ENCODE data around the gene ARID3C.

The ARID3C gene

GRCh38 chr9:34577400-34578240 lies 51.2 kb downstream of the ARID3C start:
- DNase-seq (ENCODE audit: low read depth in 3 of 3, low spot score in 1 of 3), result no peak

- DNase-seq (ENCODE audit: low read depth in 3 of 3, low spot score in 1 of 3), result no peak
Observed at GRCh38 chr9:34576597-34577399, 52.1 kb downstream of the ARID3C start.

GRCh38 chr9:34575862-34576596 lies 52.8 kb downstream of the ARID3C start:
- DNase-seq (ENCODE audit: low read depth in 3 of 3, low spot score in 1 of 3), result no peak

- no peak for DNase-seq (ENCODE audit: low read depth in 3 of 3, low spot score in 1 of 3)
Observed at GRCh38 chr9:34575241-34575640, 53.6 kb downstream of the ARID3C start.

- DNase-seq (ENCODE audit: low read depth in 3 of 3, low spot score in 1 of 3), result no peak
Observed at GRCh38 chr9:34574571-34574970, 54.3 kb downstream of the ARID3C start.

- DNase-seq (ENCODE audit: low read depth in 3 of 3, low spot score in 1 of 3), result no peak
Observed at GRCh38 chr9:34573599-34574325, 55.1 kb downstream of the ARID3C start.

GRCh38 chr9:34572628-34573027 lies 56.2 kb downstream of the ARID3C start:
- DNase-seq (ENCODE audit: low read depth in 3 of 3, low spot score in 1 of 3), result no peak

- DNase-seq (ENCODE audit: low read depth in 3 of 3, low spot score in 1 of 3), result no peak
Observed at GRCh38 chr9:34572092-34572491, 56.8 kb downstream of the ARID3C start.

- DNase-seq (ENCODE audit: low read depth in 3 of 3, low spot score in 1 of 3), result no peak
Observed at GRCh38 chr9:34571481-34571810, 57.4 kb downstream of the ARID3C start.

Data from stimulated activated CD4-positive, alpha-beta T cell treated with anti-CD3 and anti-CD28 coated beads, TNF-alpha, amount 100 ng/mL, for 1 hour (primary cell).